GM21825 (cell line): ENCODE data around the gene NUDT16L1.
"Not testable (repeated sequence)": the region's sequence is repeated elsewhere in the genome, so short reads cannot be mapped to it uniquely, and the experiment has no call there.

Source experiments
- ATAC-seq: cut with Tn5 transposase; IDR thresholded peaks from one replicate; pipeline ENCODE4 v1.9.1; 2021; ENCODE audit warnings: mild to moderate bottlenecking, moderate library complexity; ENCODE audit not compliant: unreplicated experiment

Gene NUDT16L1

DNA sequence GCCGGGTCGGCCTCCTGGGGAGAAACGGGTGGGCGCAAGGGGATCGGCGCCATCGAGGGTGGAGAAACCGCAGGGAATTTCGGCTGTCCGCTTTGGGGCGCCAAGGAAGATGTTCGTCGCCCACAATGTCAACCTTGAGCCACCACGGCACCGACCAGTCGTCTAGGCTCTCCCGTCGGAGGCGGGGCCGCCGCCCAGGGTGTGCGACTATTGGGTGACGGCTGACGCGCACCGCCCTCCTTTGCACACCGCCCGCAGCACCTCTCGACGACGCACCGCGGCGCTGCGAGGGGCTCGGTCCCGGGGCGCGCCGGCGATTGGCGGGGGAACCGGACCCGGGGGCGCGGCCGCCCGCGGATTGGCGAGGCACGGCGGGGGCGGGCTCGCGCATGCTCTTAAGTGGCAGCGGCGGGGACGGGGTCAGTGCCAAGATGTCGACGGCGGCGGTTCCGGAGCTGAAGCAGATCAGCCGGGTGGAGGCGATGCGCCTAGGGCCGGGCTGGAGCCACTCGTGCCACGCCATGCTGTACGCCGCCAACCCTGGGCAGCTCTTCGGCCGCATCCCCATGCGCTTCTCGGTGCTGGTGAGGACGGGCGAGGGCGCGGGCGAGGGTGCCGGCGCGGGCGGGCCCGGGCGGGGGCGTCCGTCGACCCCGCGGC, at the start of gene NUDT16L1:
Gene NUDT16L1 (plus strand): TSS at position 267 of the 660 bp plus-strand sequence. CDS start 165 bp downstream, at position 432.
- ATAC-seq = peak; percentile 88

DNA sequence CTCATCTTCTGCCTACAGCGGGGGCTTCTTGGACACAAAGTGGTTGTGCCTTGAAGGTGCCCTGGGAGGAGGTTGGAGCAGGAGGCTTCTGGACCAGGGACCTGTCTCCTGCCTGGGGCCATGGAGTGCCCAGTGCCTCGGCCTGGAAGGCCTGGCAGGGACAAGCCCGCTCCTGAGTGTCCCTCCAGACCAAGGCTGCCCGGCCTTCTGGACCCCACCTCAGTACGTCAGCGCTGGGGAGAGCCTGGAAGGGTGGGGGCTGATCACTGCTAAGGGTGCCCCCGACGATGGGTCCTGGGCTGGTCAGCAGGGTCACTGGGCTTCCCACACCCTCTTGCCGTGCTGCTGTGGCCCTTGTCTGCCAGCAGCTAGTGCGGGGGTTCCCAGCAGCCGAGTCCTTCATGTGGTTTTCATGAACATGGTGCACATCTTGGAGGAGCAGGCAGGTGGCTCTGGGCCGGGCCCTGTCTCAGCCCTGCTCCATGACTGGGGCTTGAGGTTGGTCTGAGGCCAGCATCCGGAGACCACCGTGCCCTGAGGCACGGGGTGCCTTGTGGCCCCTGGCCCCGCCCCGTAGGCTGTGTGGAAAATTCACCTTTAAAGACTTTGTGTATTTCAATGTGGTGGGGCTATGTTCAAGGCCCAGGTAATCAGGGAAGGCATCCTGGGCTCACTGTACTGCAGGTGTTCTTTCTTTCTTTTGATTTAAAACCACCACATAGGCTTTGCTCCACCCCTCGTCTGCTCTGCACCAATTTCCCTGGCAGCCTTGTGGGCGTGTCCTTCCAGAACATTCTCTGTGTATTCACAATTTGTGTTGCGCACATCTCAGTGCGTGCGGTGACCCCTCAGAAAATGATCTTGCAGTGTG, 46.4 kb upstream of the NUDT16L1 start:
- no peak for ATAC-seq

DNA sequence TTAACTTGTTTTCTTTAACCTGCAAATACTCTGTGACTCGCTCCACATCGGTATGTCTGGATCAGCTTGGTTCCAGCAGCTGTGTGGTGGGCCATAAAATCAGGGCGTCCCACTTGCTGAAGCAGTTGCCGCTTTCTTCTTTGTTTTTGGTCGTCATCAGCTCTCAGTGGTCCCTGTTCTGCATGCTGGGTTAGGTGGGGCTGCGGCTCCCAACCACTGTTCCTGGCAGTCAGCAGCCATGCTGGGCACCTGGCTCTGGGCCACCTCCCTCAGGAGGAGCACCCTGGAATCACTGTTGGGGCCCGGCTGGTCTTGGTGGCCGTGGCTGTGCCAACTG, 45.8 kb upstream of the NUDT16L1 start:
- no peak for ATAC-seq

DNA sequence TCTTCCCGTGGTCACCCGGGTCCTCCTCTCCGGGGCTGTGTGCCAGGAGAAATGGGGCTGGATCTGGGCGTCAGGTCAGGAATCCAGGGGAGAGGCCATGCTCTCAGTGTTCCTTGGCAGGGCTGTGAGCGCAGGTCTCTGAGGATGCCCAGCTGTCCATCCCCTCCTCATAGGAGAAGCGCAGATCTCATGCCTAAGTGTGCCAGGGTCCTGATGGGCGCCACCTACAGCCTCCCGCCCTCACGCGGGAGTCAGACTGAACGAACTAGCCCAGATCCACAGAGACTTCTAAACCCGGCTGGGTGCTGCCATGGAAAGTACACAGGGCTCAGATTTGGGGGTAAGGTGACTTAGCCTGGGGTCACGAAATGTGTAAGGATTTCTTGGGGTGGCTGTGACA, 44.4 kb upstream of the NUDT16L1 start:
- ATAC-seq = no peak

DNA sequence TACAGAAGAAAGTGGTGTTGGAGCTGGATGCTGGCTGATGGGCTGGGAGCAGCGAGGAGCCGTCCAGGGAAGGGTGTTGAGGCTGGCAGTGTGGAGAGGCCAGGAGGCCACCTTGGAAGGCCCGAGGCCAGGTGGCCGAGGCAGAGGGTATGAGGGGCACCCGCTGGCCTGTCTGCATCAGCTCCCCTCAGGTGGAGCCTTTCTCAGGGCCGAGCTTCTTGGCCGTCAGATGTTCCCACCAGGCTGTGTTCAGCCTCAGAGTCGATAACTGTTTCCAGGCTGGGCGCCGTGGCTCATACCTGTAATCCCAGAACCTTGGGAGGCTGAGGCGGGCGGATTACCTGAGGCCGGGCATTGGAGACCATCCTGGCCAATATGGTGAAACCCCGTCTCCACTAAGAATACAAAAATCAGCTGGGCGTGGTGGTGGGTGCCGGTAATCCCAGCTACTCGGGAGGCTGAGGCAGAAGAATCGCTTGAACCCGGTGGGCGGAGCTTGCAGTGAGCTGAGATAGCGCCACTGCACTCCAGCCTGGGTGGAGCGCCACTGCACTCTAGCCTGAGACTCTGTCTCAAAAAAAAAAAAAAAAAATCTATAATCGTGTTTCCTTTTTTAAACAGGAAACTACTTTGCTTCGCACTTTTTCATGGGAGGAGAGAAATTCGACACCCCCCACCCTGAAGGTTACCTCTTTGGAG, 43.5 kb upstream of the NUDT16L1 start:
- no peak for ATAC-seq

DNA sequence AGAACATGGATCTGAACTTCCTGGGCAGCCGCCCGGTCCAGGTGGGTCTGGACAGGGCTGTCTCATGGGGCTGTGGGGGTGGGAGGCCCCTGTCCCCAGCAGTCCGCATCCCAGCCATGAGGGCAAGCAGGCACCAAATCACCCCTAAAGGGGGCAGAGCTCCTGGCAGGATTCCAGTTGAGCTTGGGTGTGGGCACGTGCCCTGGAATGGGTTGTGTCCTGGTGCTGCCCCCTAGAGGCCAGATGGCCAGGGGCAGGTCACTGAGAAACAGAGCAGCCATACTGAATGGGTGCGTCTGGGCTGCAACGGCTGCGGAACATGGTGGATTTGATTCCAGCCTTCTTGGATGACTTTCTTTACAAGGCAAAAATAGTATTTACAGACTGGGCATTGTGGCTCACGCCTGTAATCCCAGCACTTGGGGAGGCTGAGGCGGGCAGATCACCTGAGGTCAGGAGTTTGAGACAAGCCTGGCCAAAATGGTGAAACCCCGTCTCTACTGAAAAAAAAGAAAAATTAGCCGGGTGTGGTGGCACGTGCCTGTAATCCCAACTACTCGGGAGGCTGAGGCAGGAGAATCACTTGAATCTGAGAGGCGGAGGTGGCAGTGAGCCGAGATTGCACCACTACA, 42.8 kb upstream of the NUDT16L1 start:
- ATAC-seq = not testable (repeated sequence)

DNA sequence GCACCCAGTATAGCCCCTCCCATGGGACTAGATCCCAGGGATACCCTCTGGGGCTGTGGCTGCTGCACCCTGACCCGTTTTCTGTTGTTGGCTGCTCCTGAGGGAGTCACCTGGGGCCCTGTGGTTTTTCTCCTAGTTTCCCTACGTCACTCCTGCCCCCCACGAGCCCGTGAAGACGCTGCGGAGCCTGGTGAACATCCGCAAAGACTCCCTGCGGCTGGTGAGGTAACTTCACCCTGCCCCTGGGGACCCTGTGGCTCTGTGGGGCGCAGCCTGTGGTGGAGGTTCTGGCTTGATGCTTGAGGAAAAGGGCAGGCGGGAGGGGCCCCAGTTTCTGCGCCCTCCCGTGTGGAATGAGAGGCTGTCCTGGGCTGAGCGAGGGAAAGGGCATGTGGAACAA, 41.5 kb upstream of the NUDT16L1 start:
- ATAC-seq = no peak

DNA sequence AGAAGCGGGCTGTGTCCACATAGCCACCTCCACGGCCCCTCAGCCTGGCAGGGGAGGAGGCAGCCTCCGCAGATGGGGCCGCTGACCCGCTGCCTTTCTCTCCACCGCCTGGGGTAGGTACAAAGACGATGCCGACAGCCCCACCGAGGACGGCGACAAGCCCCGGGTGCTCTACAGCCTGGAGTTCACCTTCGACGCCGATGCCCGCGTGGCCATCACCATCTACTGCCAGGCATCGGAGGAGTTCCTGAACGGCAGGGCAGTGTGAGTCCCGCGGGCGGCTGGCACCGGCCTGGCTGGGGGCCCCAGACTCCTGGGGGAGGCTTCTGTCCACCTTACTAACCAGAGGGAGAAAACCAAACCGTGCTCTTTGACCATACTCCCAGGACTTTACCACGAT, 40.8 kb upstream of the NUDT16L1 start:
- ATAC-seq = no peak

DNA sequence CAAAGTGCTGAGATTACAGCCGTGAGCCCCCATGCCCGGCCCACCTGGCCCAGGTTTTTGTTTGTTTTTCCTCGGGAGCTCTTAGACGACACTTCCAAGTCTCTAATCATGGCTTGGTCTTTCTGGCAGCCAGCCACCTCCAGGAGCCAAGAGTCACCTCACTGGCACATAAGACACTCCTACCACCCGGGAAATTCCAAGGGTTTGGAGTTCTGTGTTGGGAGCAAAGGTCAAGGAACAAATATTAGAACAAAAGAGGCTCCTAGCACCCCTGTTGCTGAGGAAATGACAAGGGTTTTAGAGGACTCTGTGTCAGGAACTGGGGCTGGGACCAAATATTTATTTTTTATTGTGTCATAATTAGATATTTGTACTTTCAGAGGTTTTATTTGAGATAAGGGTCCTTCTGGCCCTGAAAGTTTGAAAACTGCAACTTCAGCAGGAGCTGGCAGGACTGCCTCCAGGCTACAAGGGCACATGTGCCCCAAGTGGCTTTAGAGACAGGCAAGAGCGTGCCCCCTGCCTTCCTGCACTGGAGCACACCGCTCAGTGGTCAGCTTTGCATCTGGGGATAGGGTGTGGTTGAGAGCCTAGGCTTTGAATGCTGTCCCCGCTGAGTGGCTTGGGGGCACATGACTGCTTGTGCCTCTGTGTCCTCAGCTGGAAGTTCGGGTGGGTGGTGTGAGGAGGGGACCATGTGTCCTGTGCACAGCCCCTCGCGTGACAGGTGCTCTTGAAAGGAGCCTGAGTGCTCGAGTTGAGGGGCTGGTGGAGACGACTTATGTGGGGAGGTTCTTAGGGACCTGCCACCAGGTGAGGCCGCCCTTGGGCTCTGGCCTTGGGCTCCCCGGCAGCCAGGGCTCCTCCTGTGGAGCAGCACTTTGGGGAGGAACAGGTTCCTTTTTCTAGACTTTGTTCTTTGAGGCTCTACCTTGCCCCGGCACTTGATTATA, 39.1 kb upstream of the NUDT16L1 start:
- ATAC-seq = no peak

DNA sequence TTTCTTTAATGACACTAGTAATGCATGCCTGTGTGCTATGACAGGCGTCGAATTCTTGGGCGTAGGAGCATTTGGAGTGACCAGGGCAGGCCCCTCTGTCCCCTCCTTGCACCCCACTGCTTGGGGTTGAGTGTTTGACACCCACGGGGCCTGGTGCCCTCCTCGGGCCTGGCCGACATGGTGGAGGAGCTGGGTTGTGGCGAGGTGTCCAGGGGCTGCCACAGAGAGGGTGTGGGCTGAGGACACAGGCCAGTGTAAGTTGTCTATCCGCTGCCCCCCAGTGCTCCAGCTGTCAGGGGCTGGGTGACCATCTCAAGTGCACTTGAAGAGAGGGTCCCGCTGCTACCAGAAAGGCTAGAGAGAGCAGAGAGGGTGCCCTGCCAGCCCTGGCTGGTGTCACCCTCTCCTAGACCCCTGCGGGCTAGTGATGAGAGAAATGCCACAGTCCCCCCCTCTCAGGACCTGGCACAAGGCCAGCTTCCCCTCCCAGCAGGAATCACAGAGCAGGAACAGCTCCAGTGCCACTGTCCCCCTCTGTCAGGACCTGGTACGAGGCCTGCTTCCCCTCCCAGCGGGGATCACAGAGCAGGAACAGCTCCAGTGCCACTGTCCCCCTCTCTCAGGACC, 38.3 kb upstream of the NUDT16L1 start:
- no peak for ATAC-seq

DNA sequence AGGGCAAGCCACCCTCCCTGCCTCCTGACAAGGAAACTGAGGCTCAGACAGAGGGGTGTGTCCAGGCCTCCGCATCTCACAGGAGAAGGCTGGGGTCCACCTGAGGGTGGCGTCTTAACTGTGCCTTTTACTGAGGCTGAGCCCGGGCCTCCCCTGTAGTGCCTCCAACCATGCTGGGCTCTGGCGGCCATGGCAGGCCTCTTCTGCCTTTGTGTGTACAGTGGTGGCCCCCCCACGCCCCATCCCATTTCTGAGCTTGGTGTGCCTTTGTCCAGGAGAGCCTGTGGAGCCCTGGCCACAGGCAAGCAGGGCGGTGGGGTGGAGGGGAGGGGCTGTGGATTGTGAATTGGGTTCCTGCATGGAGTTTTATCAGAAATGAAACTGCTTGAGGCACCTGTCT, 37.6 kb upstream of the NUDT16L1 start:
- ATAC-seq = no peak

DNA sequence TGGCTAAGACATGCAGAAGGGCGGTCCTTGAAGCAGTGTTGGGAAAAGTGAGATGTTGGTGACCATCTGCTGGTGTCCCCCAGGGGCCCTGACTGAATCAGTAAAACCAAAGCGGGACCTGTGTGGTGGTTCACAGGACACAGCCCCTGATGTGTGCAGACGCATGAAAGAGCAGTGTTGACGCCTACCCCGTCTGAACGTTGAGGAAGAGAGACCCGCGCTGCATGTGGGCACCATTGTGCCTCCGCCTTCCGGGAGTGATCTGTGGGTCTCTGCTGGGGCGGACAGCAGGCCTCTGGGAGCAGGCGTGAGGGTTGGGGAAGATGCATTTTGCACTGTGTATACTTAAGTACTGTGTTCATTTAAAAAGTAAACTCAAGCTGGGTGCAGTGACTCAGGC, 37.1 kb upstream of the NUDT16L1 start:
- no peak for ATAC-seq

DNA sequence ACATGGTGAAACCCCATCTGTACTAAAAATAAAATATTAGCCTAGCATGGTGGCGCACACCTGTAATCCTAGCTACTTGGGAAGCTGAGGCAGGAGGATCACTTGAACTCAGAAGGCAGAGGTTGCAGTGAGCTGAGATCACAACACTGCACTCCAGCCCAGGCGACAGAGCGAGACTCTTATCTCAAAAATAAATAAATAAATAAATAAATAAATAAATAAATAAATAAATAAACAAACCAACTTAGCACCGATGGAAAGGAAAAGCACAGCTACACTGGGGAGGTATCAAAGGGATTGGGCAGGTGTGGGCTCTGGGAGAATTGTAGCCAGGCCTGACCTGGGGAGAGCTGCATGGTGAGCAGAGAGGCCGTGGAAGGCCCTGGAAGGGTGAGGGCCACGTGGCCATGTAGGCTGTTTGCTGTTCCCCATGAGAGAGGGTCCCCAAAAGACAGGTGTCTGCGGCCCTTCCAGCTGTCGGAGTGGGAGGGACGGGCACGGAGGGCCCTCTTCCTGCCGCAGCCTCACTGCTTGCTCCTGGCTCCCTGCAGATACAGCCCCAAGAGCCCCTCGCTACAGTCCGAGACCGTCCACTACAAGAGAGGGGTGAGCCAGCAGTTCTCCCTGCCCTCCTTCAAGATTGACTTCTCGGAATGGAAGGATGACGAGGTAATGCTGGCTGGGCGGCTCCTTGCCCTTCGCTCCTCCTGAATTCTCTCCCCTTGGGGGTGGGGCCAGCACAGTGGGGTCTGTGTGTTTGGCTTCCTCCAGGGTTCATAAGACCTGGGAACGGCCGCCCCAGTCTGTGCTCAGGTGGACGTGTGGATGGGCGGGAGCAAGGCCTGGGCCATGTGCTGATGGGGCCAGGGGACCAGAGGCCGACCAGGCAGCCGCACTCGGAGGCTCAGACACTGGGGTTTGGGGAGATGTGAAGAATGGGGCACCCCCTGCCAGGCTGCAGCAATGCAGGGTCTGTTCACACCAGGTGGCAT, 36.4 kb upstream of the NUDT16L1 start:
- ATAC-seq = no peak

DNA sequence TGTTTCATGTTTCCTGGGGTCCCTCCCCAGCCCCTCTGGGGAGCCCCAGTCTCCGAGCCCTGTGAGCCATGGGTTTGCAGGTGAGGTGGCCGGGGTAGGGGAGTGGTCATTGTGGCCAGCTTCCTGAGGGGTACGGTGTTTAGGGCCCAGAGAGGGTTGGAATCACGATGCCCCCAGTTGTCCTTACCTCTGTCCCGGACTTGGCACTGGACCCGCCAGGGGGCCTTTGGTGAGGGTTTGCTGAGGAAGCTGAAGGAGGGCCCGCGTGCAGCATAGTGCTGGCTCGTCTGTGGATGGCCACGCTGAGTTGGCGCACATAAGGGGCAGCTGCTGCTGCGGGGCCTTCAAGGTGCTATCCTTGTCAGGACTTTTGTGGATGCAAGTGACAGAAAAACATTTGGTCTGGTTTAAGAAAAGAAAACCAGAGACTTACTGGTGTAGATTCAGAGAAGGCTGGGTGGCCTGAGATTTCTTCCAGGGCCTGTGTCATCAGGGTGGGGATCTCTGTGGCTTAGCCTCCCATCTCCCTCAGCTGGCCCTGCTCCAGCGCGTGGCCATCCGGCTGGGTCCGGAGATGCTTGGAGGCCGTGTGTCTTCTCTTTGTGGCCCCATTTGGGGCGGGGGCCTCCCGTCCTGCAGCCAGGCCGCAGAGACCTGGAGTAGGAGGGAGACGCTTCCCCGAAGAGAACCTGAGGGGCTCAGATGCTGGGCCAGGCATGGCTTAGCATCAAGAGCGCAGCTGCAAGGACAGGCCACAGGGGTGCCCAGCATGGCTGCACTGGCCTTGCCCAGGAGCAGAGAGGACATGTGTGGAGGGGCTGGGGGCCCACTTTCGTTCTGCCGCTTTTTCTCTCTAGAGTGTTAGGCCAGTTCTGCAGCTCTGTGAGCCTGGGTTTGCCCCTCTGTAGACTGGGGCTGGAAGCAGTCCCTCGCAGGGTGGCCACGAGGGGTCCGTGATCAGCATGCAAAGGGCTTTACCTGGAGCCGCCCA, 33.7 kb upstream of the NUDT16L1 start:
- no peak for ATAC-seq

DNA sequence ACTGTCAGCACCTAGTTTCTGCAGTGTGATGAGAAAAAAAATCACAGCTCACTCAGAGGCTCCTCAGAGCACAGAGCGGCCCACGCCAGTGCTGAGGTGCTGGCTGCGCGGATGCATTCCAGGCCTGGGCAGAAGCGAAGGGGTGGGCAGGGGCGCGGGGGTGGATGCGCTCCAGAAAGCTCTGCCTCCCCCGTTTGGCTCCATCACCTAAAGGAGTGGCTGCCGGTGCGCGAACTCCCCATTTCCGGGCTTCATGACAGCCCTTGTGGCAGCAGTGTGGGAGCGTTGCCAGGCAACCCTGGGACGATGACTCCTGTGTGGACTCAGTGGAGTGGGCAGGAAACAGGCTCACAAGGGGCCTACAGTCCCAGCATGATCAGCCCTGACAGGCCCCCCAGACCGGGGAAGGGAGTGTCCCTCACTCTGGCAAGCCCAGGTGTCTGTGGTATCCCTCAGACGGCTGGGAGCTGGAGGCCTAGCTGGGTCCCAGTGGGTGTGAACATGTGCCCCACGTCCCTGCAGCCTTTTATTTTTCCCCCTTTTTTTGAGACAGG, 32.8 kb upstream of the NUDT16L1 start:
- no peak for ATAC-seq

DNA sequence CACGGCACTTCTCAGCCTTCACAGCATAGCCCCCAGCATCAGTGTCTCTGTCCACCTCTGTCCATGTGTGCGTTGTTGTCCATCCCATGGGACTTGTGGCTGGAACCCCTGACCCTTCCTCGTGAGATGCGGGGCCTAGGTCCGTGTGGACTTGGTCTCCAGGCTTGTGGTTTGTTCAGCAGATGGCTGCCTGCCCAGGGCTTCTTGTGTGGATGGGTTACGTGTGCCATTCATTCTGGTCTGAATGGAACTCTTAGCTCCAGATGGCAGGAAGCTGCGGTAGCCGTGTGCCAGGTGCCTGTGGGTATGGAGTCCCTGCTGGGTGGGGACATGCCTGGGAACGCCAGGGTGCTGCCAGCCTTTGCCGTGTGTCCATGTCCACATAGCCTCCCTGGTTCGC, 31.7 kb upstream of the NUDT16L1 start:
- ATAC-seq = no peak

DNA sequence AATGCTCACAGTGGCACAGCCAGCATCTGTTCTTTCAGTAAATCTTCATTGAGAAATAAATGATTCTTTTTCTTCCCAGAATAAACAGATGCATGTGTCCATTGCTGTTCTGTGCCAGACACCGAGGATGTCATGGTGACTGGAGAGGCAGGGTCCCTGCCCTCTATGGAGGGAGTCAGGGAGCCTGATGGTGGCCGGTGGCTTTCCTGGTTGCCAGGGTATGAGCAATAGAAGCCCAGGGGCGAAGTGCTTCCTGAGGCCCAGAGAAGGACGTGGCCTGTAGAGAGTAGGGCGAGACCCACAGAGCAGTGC, 29.9 kb upstream of the NUDT16L1 start:
- ATAC-seq = no peak
